CD8-positive, alpha-beta memory T cell (primary cell): ENCODE measurements around the gene PUM1. TPM values are rescaled to one million over a fixed set of nuclear protein-coding genes. Genes with fewer than 3 reads are reported as not detected.
A peak's percentile ranks its signal among the peaks of the same experiment; 100 is the strongest.
"Not testable (repeated sequence)": the region's sequence is repeated elsewhere in the genome, so short reads cannot be mapped to it uniquely, and the experiment has no call there.

Experiments used
- CTCF ChIA-PET: fragments of 350-600 bp; sonication (Branson Sonifier 250); formaldehyde crosslinking; loops from one replicate; lab custom pipeline; 2021; ENCODE audit warnings: antibody characterized with exemption; lab: Charles Lee
- POLR2A ChIA-PET: fragments of 350-600 bp; sonication (Branson Sonifier 250); formaldehyde crosslinking; loops from one replicate; lab custom pipeline; 2021; ENCODE audit warnings: antibody characterized with exemption; lab: Charles Lee
- DNase-seq, 5 donors: peaks; one replicate each; pipeline versions ENCODE4 v3.0.0 to v3.0.0-alpha.2; 2020 to 2022; ENCODE audit warnings: mixed read lengths in 1 of 5
- H3K27ac ChIP-seq: one replicate; pipeline ENCODE4 v1.7.0; 2013; ENCODE audit warnings: low read depth, mild to moderate bottlenecking, low read length, moderate library complexity
- H3K27me3 ChIP-seq: 2 replicates; pipeline ENCODE4 v1.7.0; 2013; ENCODE audit warnings: low read length, mild to moderate bottlenecking; ENCODE audit not compliant: insufficient read depth, poor library complexity, severe bottlenecking
- H3K36me3 ChIP-seq: 2 replicates; pipeline ENCODE4 v1.7.0; 2013; ENCODE audit warnings: mild to moderate bottlenecking, low read length, moderate library complexity; ENCODE audit not compliant: insufficient read depth
- H3K4me1 ChIP-seq: 2 replicates; pipeline ENCODE4 v1.7.0; 2013; ENCODE audit warnings: mild to moderate bottlenecking, low read length, moderate library complexity; ENCODE audit not compliant: insufficient read depth
- H3K4me3 ChIP-seq: 2 replicates; pipeline ENCODE4 v1.7.0; 2013; ENCODE audit warnings: mild to moderate bottlenecking, low read length
- H3K9me3 ChIP-seq: 2 replicates; pipeline ENCODE4 v1.7.0; 2013; ENCODE audit warnings: mild to moderate bottlenecking, low read length
- H3K27ac Mint-ChIP-seq, 8 donors: one replicate each; pipeline ENCODE4 v1.8.0; 2020 to 2021; ENCODE audit warnings: mixed read lengths in 8 of 8, mild to moderate bottlenecking in 6 of 8, inconsistent platforms in 3 of 8, moderate library complexity in 3 of 8
- H3K27me3 Mint-ChIP-seq, 2 donors: one replicate each; pipeline ENCODE4 v1.8.0; 2020 to 2021; ENCODE audit warnings: mixed read lengths in 2 of 2, mild to moderate bottlenecking in 1 of 2, moderate library complexity in 1 of 2
- H3K36me3 Mint-ChIP-seq, 3 donors: one replicate each; pipeline ENCODE4 v1.8.0; 2020 to 2021; ENCODE audit warnings: mixed read lengths in 3 of 3, inconsistent platforms in 1 of 3, mild to moderate bottlenecking in 1 of 3
- H3K4me1 Mint-ChIP-seq, 3 donors: one replicate each; pipeline ENCODE4 v1.8.0; 2020 to 2021; ENCODE audit warnings: mixed read lengths in 3 of 3, inconsistent platforms in 1 of 3, mild to moderate bottlenecking in 1 of 3
- H3K4me3 Mint-ChIP-seq, 7 donors: one replicate each; pipeline ENCODE4 v1.8.0; 2020 to 2021; ENCODE audit warnings: mixed read lengths in 7 of 7, mild to moderate bottlenecking in 6 of 7, moderate library complexity in 4 of 7, inconsistent platforms in 2 of 7
- H3K9me3 Mint-ChIP-seq, 5 donors: one replicate each; pipeline ENCODE4 v1.8.0; 2020 to 2022; ENCODE audit warnings: mixed read lengths in 5 of 5, mild to moderate bottlenecking in 3 of 5, moderate library complexity in 2 of 5, inconsistent platforms in 1 of 5
- polyA plus RNA-seq: library from polyadenylated mRNA; unstranded; fragments of 300-500 nt; fragmentation: Illumina TruSeq; gene quantifications from one replicate; pipeline ENCODE4 v1.2.3, GENCODE V29; 2021
- total RNA-seq, 2 experiments: library from RNA; stranded (reverse); gene quantifications; one replicate each; pipeline ENCODE4 v1.2.3, GENCODE V29; 2021

The PUM1 gene
- total and polyA plus RNA-seq, 3 experiments from 2014 or later = 99.8 to 127 (median 113) TPM

DNA sequence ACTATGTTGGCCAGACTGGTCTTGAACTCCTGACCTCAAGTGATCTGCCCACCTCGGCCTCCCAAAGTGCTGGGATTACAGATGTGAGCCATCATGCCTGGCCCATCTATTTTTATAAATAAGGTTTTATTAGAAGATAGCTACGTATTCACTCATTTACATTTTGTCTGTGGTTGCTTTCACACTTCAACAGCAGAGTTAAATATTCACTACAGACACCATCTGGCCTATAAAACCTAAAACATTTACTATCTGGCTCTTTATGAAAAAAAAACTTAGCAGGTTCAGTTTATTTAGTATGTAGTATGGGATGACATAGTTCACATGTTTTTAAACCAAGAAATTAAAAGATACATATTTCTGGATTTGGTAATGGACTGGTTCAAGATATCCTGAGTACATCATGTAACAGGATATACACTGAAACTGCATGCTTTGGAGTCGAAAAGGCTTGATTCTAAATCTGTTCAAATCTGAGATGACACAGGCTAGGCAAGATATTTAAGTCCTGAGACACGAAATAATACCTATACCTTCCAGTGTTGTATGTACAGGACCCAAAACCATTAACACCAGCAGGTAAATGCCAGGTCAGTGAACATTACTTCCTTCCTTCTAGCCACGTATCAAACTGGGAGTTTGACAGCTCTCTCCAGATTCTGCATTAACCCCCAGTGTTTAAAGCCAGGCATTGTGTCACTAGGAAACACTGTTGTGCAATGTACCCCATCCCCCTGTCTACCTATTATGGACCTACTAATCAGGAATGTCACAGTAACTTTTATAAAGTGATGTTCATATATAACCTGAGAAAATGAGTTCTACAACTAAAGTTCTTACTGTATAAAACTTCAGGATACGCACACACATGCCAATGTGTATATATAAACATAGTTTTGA lies 102.7 kb downstream of the PUM1 start:
- H3K27me3 ChIP-seq = no peaks in the 10 kb centered on the region
- H3K4me3 ChIP-seq = no peak overlapping the region
- DNase-seq = no peak
- H3K4me1 ChIP-seq = no peaks in the 10 kb centered on the region
- no peaks in the 10 kb centered on the region for H3K27me3 Mint-ChIP-seq
- no peak overlapping the region for H3K4me3 Mint-ChIP-seq
- ChIA-PET CTCF (no interaction called here), POLR2A (no interaction called here)
- no peak overlapping the region for H3K27ac ChIP-seq
- H3K36me3 ChIP-seq = peaks cover 57% of the 10 kb centered on the region
- no peaks in the 10 kb centered on the region for H3K9me3 ChIP-seq
- H3K27ac Mint-ChIP-seq = peak overlapping the region in 3 of 8 donors; percentile 32 to 69 (median 37)
- peaks cover 0 to 89% (median 24%) of the 10 kb centered on the region in 3 donors for H3K36me3 Mint-ChIP-seq
- H3K4me1 Mint-ChIP-seq = peaks cover 28 to 50% (median 40%) of the 10 kb centered on the region in 3 donors
- no peaks in the 10 kb centered on the region for H3K9me3 Mint-ChIP-seq

DNA sequence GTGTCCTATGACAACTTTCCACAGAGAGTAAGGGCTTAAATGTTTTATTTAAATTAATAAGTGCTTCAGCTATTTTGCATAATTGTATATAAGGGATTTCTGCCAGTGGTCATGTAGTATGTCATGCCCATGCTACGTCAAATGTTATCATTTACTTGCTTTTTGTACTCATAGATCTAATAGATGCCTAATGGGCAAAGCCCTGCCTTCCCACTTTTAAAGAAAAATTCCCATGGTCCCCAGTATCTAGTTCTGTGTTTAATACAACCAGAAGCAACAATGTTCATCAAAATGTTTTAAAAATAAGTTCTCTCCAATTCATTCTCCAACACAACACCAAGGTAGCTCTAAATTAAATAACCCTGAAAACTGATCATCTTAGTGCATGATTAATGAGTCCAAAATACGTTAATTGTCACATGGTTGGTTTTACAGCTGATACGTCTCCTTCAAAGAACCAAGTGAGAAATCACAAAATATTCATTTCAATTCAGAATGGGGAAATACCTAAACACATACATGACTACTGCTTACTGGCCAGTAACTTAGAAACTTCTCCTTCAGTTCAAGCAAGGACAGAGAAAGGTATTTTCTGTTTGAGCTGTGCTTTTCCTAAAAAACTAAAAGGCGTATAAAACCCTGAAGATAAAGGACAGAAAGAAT lies 107.8 kb downstream of the PUM1 start:
- Mint-ChIP-seq H3K36me3 (peaks cover 5 to 84% (median 14%) of the 10 kb centered on the region in 3 donors), H3K4me3 (no peak overlapping the region), H3K27ac (peak overlapping the region in 4 of 8 donors; percentile 2 to 82 (median 53)), H3K9me3 (no peaks in the 10 kb centered on the region), H3K4me1 (peaks cover 29 to 43% (median 42%) of the 10 kb centered on the region in 3 donors), H3K27me3 (no peaks in the 10 kb centered on the region)
- no peaks in the 10 kb centered on the region for H3K4me1 ChIP-seq
- H3K36me3 ChIP-seq = peaks cover 43% of the 10 kb centered on the region
- no peaks in the 10 kb centered on the region for H3K9me3 ChIP-seq
- CTCF ChIA-PET = no interaction called here
- H3K27me3 ChIP-seq = no peaks in the 10 kb centered on the region
- no peak overlapping the region for H3K4me3 ChIP-seq
- POLR2A ChIA-PET = no interaction called here
- H3K27ac ChIP-seq = no peak overlapping the region
- no peak for DNase-seq

DNA sequence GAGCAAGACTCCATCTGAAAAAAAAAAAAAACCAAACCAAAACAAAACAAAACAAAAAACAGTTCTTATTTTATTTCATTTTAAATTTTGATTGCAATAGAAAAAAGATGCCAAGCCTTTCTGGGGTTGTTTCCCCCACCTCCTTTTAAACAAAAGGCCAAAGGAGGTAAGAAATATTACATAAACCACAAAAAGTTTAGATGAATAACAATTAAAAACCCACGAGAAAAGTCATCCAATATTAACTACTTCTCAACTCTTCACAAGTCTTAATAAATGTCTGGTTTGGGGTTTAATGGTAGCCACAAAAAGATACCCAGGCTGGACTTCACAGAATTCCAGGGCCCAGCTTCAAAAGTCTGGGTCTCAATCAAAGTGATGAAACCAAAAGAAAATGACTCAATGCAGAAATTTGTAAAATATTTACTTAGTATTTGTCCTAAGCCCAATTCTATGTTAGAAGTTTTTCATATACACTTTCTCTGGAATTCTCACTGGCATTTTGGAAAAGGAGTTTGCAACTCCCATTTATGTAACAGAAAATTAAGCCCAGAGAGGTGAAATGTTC lies 110.0 kb downstream of the PUM1 start:
- Histone ChIP-seq H3K9me3 (no peaks in the 10 kb centered on the region), H3K27ac (no peak overlapping the region), H3K27me3 (no peaks in the 10 kb centered on the region), H3K36me3 (peaks cover 51% of the 10 kb centered on the region), H3K4me1 (no peaks in the 10 kb centered on the region), H3K4me3 (no peak overlapping the region)
- no peaks in the 10 kb centered on the region for H3K27me3 Mint-ChIP-seq
- CTCF ChIA-PET = no interaction called here
- peaks cover 26 to 37% (median 34%) of the 10 kb centered on the region in 3 donors for H3K4me1 Mint-ChIP-seq
- no peak overlapping the region for H3K4me3 Mint-ChIP-seq
- H3K36me3 Mint-ChIP-seq = peaks cover 5 to 87% (median 21%) of the 10 kb centered on the region in 3 donors
- no peak for DNase-seq
- H3K27ac Mint-ChIP-seq = no peak overlapping the region
- POLR2A ChIA-PET = no interaction called here
- H3K9me3 Mint-ChIP-seq = no peaks in the 10 kb centered on the region

DNA sequence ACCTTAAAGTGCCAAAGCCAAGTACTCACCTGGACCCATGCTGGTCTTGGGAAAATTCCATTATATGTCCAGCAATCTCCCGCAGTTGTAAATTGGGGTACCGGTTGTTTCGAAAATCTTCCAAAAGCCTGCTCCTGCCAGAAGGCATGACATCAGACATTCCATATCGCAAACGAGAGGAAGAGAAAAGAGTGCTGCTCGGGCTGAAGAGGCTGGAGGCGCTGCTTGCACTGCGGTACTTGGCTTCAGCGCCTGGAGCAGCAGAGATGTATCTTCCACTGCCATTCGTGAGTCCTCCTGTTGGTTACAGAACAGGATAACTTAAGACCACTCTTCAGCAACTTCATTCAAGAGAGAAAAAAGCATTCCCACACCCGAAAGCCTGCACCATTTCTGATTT lies 111.8 kb downstream of the PUM1 start:
- H3K4me1 Mint-ChIP-seq = peaks cover 17 to 26% (median 24%) of the 10 kb centered on the region in 3 donors
- Histone ChIP-seq H3K27ac (no peak overlapping the region), H3K4me1 (no peaks in the 10 kb centered on the region), H3K4me3 (no peak overlapping the region), H3K27me3 (no peaks in the 10 kb centered on the region), H3K36me3 (peaks cover 51% of the 10 kb centered on the region), H3K9me3 (no peaks in the 10 kb centered on the region)
- peaks cover 10 to 85% (median 21%) of the 10 kb centered on the region in 3 donors for H3K36me3 Mint-ChIP-seq
- DNase-seq = no peak
- no peak overlapping the region for H3K4me3 Mint-ChIP-seq
- no peaks in the 10 kb centered on the region for H3K9me3 Mint-ChIP-seq
- no peaks in the 10 kb centered on the region for H3K27me3 Mint-ChIP-seq
- CTCF ChIA-PET = no interaction called here
- H3K27ac Mint-ChIP-seq = no peak overlapping the region
- POLR2A ChIA-PET = no interaction called here

DNA sequence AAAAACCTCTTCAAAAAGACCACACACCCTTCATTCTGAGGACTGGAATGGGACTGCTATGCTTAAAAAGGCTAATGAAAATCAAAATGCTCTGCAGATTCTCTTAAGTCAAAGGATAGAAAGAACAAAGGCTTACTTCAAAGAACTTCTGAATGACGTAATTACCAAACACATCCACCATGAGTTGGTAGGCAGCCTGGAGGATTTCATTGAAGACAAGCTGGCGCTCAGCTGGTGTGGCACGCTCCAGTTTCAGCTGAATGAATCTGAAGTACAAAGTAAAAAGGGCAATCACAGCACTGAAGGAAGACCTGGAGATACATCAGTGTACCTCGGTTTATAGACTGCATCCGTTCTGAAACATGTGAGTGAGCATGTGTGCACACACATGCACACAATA lies 113.4 kb downstream of the PUM1 start:
- Histone ChIP-seq H3K27me3 (no peaks in the 10 kb centered on the region), H3K4me3 (no peak overlapping the region), H3K9me3 (no peaks in the 10 kb centered on the region), H3K4me1 (no peaks in the 10 kb centered on the region), H3K27ac (no peak overlapping the region), H3K36me3 (peaks cover 50% of the 10 kb centered on the region)
- Mint-ChIP-seq H3K27me3 (no peaks in the 10 kb centered on the region), H3K27ac (peak overlapping the region in 3 of 8 donors; percentile 10 to 63 (median 36)), H3K36me3 (peaks cover 10 to 89% (median 27%) of the 10 kb centered on the region in 3 donors), H3K4me1 (peaks cover 13 to 27% (median 13%) of the 10 kb centered on the region in 3 donors), H3K4me3 (no peak overlapping the region), H3K9me3 (no peaks in the 10 kb centered on the region)
- POLR2A ChIA-PET = no interaction called here
- DNase-seq = peak in 1 of 5 donors; percentile 24
- CTCF ChIA-PET = no interaction called here

DNA sequence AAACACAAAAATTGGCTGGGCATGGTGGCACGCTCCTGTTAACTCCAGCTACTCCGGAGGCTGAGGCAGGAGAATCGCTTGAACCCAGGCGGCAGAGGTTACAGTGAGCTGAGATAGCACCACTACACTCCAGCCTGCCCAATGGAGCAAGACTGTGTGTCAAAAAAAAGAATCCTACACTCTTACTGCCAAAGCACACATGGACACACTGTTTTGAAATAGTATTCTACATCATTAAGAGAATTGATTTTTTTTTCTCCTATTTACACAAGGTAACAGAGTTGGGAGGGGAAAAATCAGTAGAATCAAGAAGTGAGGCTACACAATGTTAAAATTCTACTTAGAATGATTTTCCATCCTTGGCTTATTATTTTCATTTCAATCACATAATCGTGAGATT lies 114.8 kb downstream of the PUM1 start:
- H3K27me3 ChIP-seq = no peaks in the 10 kb centered on the region
- H3K9me3 ChIP-seq = no peaks in the 10 kb centered on the region
- H3K4me1 Mint-ChIP-seq = peaks cover 13 to 25% (median 13%) of the 10 kb centered on the region in 3 donors
- no peak overlapping the region for H3K4me3 ChIP-seq
- H3K9me3 Mint-ChIP-seq = no peaks in the 10 kb centered on the region
- H3K36me3 ChIP-seq = peaks cover 46% of the 10 kb centered on the region
- ChIA-PET CTCF (no interaction called here), POLR2A (no interaction called here)
- H3K27ac ChIP-seq = no peak overlapping the region
- H3K27ac Mint-ChIP-seq = peak overlapping the region in 2 of 8 donors; percentile 26 to 47
- DNase-seq = no peak
- no peaks in the 10 kb centered on the region for H3K4me1 ChIP-seq
- peaks cover 10 to 86% (median 27%) of the 10 kb centered on the region in 3 donors for H3K36me3 Mint-ChIP-seq
- no peaks in the 10 kb centered on the region for H3K27me3 Mint-ChIP-seq
- no peak overlapping the region for H3K4me3 Mint-ChIP-seq

DNA sequence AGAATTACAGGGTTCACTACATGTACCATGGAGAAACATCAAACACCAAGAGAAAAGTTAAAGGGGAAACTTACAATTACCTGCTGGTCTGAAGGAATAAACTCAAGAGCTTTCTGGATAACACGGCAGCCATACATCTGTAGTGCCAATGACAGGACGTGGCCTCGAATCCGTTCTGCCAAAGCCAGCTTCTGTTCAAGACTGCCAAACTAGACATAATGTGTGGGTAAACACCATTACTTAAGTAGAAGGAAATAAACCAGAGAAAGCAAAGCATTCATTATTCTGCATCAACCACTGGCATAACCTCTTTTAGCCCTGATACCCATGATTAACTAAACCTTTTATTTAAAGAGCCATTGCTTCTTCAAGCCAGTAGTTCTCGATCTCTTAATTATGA lies 115.5 kb downstream of the PUM1 start:
- CTCF ChIA-PET = no interaction called here
- Histone ChIP-seq H3K36me3 (peaks cover 50% of the 10 kb centered on the region), H3K4me1 (no peaks in the 10 kb centered on the region), H3K9me3 (no peaks in the 10 kb centered on the region), H3K27ac (no peak overlapping the region), H3K4me3 (no peak overlapping the region), H3K27me3 (no peaks in the 10 kb centered on the region)
- H3K27me3 Mint-ChIP-seq = no peaks in the 10 kb centered on the region
- DNase-seq = no peak
- no peak overlapping the region for H3K4me3 Mint-ChIP-seq
- H3K36me3 Mint-ChIP-seq = peaks cover 10 to 88% (median 31%) of the 10 kb centered on the region in 3 donors
- POLR2A ChIA-PET = no interaction called here
- peak overlapping the region in 3 of 8 donors; percentile 26 to 62 (median 54) for H3K27ac Mint-ChIP-seq
- no peaks in the 10 kb centered on the region for H3K9me3 Mint-ChIP-seq
- peaks cover 13 to 25% (median 15%) of the 10 kb centered on the region in 3 donors for H3K4me1 Mint-ChIP-seq

DNA sequence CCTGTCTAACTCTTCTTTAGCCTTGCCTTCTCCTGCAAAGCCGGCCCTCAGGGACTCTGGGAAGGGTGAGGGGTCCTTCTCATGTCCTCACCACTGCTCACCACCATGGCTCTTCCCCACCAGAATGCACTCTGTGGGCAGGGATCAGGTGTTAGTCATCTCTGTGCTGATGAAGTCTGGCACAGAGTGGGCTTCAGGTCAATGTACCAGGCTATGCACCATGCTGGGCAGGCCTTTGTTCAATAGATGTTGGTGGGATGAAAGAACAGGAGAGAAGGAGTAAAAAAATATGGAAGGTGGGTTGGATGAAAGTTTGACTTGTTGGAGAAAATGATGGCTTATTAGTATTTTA lies 116.1 kb downstream of the PUM1 start:
- H3K9me3 Mint-ChIP-seq, CTCF ChIA-PET, POLR2A ChIA-PET, H3K9me3 ChIP-seq, H3K27ac ChIP-seq, H3K4me3 Mint-ChIP-seq, H3K4me1 ChIP-seq, DNase-seq, H3K4me3 ChIP-seq, H3K27me3 ChIP-seq, H3K27me3 Mint-ChIP-seq: not testable (repeated sequence)
- H3K27ac Mint-ChIP-seq = peak overlapping the region in 2 of 8 donors; percentile 6 to 62
- H3K36me3 ChIP-seq = peaks cover 54% of the 10 kb centered on the region
- peaks cover 10 to 90% (median 34%) of the 10 kb centered on the region in 3 donors for H3K36me3 Mint-ChIP-seq
- peaks cover 13 to 25% (median 15%) of the 10 kb centered on the region in 3 donors for H3K4me1 Mint-ChIP-seq
